Activated naive CD8-positive, alpha-beta T cell treated with anti-CD3 and anti-CD28 coated beads for 36 hours (primary cell): Measurements from ENCODE around the gene ZBP1. TPM values are rescaled to one million over a fixed set of nuclear protein-coding genes. Genes with fewer than 3 reads are reported as not detected.
A peak's percentile ranks its signal among the peaks of the same experiment; 100 is the strongest.

Experiments used
- DNase-seq: peaks from one replicate; pipeline ENCODE4 v3.0.0; 2021
- H3K27ac Mint-ChIP-seq: one replicate; pipeline ENCODE4 v1.8.0; 2022; ENCODE audit warnings: mild to moderate bottlenecking, moderate library complexity, mixed read lengths
- H3K27me3 Mint-ChIP-seq: one replicate; pipeline ENCODE4 v1.8.0; 2022; ENCODE audit warnings: mild to moderate bottlenecking, mixed read lengths
- H3K36me3 Mint-ChIP-seq: one replicate; pipeline ENCODE4 v1.8.0; 2021; ENCODE audit warnings: mild to moderate bottlenecking, mixed read lengths
- H3K4me1 Mint-ChIP-seq: one replicate; pipeline ENCODE4 v1.8.0; 2021; ENCODE audit warnings: mixed read lengths
- H3K4me3 Mint-ChIP-seq: one replicate; pipeline ENCODE4 v1.8.0; 2022; ENCODE audit warnings: mild to moderate bottlenecking, moderate library complexity, mixed read lengths
- H3K9me3 Mint-ChIP-seq: one replicate; pipeline ENCODE4 v1.8.0; 2022; ENCODE audit warnings: mixed read lengths
- total RNA-seq, 2 experiments: library from RNA; stranded (reverse); gene quantifications; one replicate each; pipeline ENCODE4 v1.2.3, GENCODE V29; 2021

ZBP1 gene
- total RNA-seq, 2 experiments from 2014 or later, result 0.68 to 1.2 TPM

DNA sequence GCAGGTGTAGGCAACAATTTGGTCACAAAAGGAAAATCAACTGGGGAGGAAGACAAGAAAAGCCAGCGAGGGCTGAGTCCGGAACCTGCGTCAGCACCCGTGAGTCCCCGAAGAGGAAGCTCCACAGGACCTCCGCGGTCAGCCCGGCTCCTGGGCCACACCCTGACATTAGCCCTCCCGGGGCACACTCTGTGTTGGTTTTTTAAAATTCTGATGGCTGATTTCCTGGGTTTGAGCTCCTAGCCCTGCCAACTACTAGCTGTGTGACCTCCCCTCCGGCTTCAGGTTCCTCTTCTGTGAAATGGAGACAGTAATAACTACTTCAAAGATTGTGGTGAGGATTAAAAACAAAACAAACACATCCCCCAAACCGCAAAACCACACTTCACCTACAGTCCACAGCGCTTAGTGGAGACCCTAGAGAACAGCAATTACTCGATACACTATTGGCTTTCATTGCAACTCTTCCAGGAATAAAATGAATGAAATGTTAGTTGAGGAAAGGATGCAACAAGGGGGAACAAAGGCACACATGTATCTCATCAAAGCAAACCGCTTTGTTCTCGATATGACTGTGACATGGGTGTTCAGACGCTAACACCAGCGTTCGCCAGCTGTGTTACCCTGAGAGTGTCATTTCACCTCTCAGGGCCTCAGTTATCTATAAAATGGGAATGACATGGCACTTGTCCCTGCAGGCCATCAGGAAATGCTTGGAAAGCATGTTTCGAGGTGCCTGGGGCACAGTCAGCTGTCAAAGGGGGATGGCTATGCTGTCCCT is 985 bp downstream of the ZBP1 start:
- Mint-ChIP-seq H3K36me3 (peaks cover 5% of the 10 kb centered on the region), H3K4me3 (peak overlapping the region; percentile 70), H3K27ac (peak overlapping the region; percentile 93), H3K4me1 (peaks cover 54% of the 10 kb centered on the region), H3K9me3 (no peaks in the 10 kb centered on the region), H3K27me3 (no peaks in the 10 kb centered on the region)
- peak; percentile 78 for DNase-seq

GRCh38 chr20:57618764-57619050 is 1.5 kb downstream of the ZBP1 start:
- peak overlapping the region; percentile 70 for H3K4me3 Mint-ChIP-seq
- H3K9me3 Mint-ChIP-seq, result no peaks in the 10 kb centered on the region
- peaks cover 54% of the 10 kb centered on the region for H3K4me1 Mint-ChIP-seq
- peak overlapping the region; percentile 93 for H3K27ac Mint-ChIP-seq
- no peak for DNase-seq
- no peaks in the 10 kb centered on the region for H3K27me3 Mint-ChIP-seq
- H3K36me3 Mint-ChIP-seq, result peaks cover under 1% of the 10 kb centered on the region

GRCh38 chr20:57618091-57618763 is 2.0 kb downstream of the ZBP1 start:
- Mint-ChIP-seq H3K4me1 (peaks cover 54% of the 10 kb centered on the region), H3K4me3 (peak overlapping the region; percentile 70), H3K27me3 (no peaks in the 10 kb centered on the region), H3K36me3 (no peaks in the 10 kb centered on the region), H3K27ac (peak overlapping the region; percentile 93), H3K9me3 (no peaks in the 10 kb centered on the region)
- DNase-seq, result peak; percentile 57

DNA sequence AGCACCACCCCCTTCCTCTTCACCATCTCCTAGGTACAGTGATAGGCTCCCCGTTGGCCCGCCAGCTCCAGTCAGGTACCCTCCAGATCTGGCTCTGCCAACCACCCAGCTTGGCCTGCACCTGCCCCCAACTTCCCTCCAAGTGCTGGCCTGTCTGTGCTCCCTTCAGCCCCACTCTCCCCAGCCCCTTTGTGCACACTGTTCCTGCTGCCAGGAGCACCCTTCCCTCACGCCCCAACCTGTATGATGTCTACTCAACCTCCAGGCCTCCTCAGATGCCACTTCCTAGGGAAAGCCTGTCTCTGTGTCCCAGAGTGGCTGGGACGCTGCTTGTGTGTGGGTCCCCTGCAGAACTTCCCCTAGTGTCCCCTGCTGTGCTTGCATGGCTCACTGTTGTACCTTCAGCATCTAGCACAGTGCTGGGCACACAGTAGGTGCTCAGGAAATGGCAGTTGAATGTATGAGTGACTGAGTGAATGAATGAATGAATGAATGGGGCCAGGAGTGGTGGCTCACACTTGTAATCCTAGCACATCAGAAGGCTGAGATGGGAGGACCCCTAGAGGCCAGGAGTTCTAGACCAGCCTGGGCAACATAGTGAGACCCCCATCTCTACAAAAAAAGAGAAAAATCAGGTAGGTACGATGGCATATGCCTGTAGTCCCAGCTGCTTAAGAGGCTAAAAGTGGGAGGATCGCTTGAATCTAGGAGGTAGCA is 3.0 kb downstream of the ZBP1 start:
- no peak overlapping the region for H3K4me3 Mint-ChIP-seq
- peak overlapping the region; percentile 35 for H3K27ac Mint-ChIP-seq
- no peaks in the 10 kb centered on the region for H3K9me3 Mint-ChIP-seq
- H3K4me1 Mint-ChIP-seq, result peaks cover 48% of the 10 kb centered on the region
- H3K27me3 Mint-ChIP-seq, result no peaks in the 10 kb centered on the region
- no peaks in the 10 kb centered on the region for H3K36me3 Mint-ChIP-seq
- no peak for DNase-seq

GRCh38 chr20:57616143-57616951 is 3.9 kb downstream of the ZBP1 start:
- no peak overlapping the region for H3K27ac Mint-ChIP-seq
- no peaks in the 10 kb centered on the region for H3K36me3 Mint-ChIP-seq
- H3K4me1 Mint-ChIP-seq, result peaks cover 43% of the 10 kb centered on the region
- no peaks in the 10 kb centered on the region for H3K27me3 Mint-ChIP-seq
- no peak overlapping the region for H3K4me3 Mint-ChIP-seq
- no peaks in the 10 kb centered on the region for H3K9me3 Mint-ChIP-seq
- no peak for DNase-seq

- H3K9me3 Mint-ChIP-seq, result no peaks in the 10 kb centered on the region
- H3K27ac Mint-ChIP-seq, result no peak overlapping the region
- no peaks in the 10 kb centered on the region for H3K27me3 Mint-ChIP-seq
- no peak overlapping the region for H3K4me3 Mint-ChIP-seq
- peaks cover 34% of the 10 kb centered on the region for H3K4me1 Mint-ChIP-seq
- no peak for DNase-seq
- peaks cover 2% of the 10 kb centered on the region for H3K36me3 Mint-ChIP-seq
Measured at GRCh38 chr20:57615445-57615811, 4.8 kb downstream of the ZBP1 start.

- Mint-ChIP-seq H3K9me3 (no peaks in the 10 kb centered on the region), H3K4me1 (peaks cover 27% of the 10 kb centered on the region), H3K4me3 (no peak overlapping the region), H3K36me3 (peaks cover 2% of the 10 kb centered on the region), H3K27ac (no peak overlapping the region), H3K27me3 (no peaks in the 10 kb centered on the region)
- no peak for DNase-seq
Measured at GRCh38 chr20:57614490-57615444, 5.5 kb downstream of the ZBP1 start.

DNA sequence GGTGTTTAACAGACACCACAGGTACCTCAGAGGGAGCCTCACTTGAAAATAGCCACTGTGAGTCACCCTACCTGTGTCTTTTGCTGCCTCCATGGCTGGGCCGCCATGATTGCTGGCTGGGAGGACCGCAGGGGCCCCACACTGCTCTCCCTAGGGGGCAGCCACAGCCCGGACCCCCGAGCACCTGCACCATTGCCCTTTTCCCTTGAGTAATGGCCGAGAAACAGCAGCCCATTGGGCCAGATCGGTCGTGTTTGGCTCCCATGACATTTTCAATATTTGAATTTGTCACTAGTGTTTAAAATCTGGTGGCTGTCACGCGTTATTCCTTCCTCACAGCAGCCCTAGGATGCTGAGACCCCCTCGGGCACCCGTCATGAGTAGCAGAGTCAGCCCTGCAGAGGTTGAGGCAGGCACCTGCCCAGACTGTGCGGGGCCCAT is 6.7 kb downstream of the ZBP1 start:
- Mint-ChIP-seq H3K27ac (no peak overlapping the region), H3K27me3 (no peaks in the 10 kb centered on the region), H3K4me3 (no peak overlapping the region), H3K36me3 (peaks cover 2% of the 10 kb centered on the region), H3K9me3 (no peaks in the 10 kb centered on the region), H3K4me1 (peaks cover 19% of the 10 kb centered on the region)
- no peak for DNase-seq

DNA sequence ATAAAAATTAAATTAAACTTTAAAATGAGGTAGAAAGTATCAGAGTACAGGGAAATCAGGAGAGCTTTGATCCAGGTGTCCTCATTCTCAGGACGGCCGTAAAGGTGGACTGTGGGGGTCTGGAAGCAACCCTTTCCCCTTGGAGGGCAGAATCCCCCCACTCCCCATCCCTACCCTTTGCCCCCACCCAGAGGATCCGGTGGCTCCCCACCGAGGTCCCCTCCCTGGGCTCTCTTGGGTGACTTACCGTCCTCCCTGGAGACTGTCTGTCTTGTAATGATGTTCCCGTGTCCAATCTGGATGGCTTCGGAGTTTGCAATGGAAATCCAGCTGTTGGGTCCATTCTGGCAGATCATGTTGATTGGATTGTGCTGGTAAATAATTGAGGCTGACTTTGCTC is 7.3 kb downstream of the ZBP1 start:
- H3K4me3 Mint-ChIP-seq, result no peak overlapping the region
- H3K36me3 Mint-ChIP-seq, result peaks cover 2% of the 10 kb centered on the region
- H3K27me3 Mint-ChIP-seq, result no peaks in the 10 kb centered on the region
- peaks cover 13% of the 10 kb centered on the region for H3K4me1 Mint-ChIP-seq
- DNase-seq, result no peak
- no peaks in the 10 kb centered on the region for H3K9me3 Mint-ChIP-seq
- no peak overlapping the region for H3K27ac Mint-ChIP-seq

GRCh38 chr20:57612436-57612835 is 7.8 kb downstream of the ZBP1 start:
- H3K36me3 Mint-ChIP-seq, result peaks cover 2% of the 10 kb centered on the region
- no peak for DNase-seq
- no peak overlapping the region for H3K27ac Mint-ChIP-seq
- H3K27me3 Mint-ChIP-seq, result no peaks in the 10 kb centered on the region
- H3K4me3 Mint-ChIP-seq, result no peak overlapping the region
- peaks cover 8% of the 10 kb centered on the region for H3K4me1 Mint-ChIP-seq
- no peaks in the 10 kb centered on the region for H3K9me3 Mint-ChIP-seq

DNA sequence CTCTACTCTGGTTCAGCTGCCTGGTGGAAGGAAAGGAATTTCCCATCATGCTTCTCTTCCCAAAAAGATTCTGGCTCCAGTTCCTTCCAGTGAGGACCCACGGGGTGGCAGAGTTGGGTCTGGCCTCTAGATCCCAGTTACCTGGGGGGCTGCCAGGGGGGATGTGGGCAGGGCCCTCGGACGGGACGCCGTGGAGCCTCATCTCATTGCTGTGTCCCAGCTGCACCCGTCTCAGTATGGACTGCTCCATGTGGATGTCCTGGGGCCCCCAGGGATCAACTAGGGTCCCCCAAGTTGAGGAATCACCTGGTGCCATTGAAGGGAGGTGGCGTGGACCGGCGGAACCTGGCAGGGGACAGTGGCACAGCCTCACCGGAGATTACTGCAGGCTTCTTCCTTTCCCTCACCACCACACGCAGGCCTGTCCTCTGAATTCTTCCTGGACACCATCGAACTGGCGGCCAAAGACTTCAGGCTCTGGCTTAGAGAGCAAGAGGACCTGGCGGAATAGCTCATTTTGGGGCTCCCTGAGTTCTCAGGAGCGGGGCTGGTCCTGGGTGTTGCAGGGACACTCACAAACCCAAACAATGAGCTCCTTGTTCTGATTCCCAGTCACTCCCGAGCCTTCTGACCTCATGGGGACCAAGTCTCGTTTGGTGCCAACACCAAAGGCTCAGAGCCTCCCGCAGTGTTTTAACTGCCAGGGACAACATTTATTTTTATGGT is 8.5 kb downstream of the ZBP1 start:
- Mint-ChIP-seq H3K9me3 (no peaks in the 10 kb centered on the region), H3K4me1 (peaks cover under 1% of the 10 kb centered on the region), H3K27ac (no peak overlapping the region), H3K27me3 (no peaks in the 10 kb centered on the region), H3K4me3 (no peak overlapping the region), H3K36me3 (peaks cover 2% of the 10 kb centered on the region)
- DNase-seq, result no peak

DNA sequence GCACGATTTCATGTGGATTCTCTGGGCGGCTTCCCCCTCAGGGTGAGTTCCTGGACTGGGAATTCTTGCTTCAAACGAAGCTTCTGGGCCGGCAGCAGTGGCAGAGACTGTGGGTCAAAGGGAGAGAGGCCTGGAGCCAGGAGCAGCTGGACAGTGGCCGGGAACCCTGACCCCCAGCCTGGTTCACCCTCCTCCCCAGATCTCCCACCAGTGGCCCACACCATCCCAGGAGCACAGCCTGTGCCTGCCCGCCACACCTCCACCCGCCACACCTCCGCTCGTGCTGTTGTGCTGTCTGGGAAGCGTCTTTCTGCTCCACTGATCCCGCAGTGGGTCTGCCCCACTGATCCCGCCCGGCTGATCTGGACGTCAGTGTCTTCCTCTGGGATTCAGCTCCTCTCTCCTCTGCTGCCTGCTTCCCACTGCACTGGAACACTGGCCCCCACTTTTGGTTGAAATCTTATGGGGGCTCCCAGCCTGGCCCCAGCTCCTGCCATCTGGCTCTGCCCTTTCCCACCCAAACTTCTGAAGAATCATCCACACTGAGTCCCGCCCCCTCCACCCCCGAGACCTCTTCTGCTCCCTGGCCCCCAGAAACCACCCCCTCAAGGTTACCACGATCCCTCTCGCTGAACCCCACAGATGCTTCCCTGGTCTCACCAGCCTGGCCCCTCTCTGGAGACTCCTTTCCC is 9.8 kb downstream of the ZBP1 start:
- Mint-ChIP-seq H3K36me3 (peaks cover 2% of the 10 kb centered on the region), H3K4me1 (peaks cover 5% of the 10 kb centered on the region), H3K4me3 (no peak overlapping the region), H3K9me3 (no peaks in the 10 kb centered on the region), H3K27ac (no peak overlapping the region), H3K27me3 (no peaks in the 10 kb centered on the region)
- DNase-seq, result no peak

GRCh38 chr20:57609842-57610167 is 10.4 kb downstream of the ZBP1 start:
- Mint-ChIP-seq H3K27ac (no peak overlapping the region), H3K4me3 (no peak overlapping the region), H3K27me3 (no peaks in the 10 kb centered on the region), H3K36me3 (peaks cover 2% of the 10 kb centered on the region), H3K9me3 (no peaks in the 10 kb centered on the region), H3K4me1 (peaks cover 5% of the 10 kb centered on the region)
- no peak for DNase-seq
